GM12878 (cell line): ENCODE results near the gene NLGN2. TPM values are rescaled to one million over a fixed set of nuclear protein-coding genes. Genes with fewer than 3 reads are reported as not detected.

ENCODE experiments used
- ATAC-seq: fragments of 200-7000 bp; cut with Tn5 transposase; 3 replicates; pipeline ENCODE4 v1.9.1; 2020; ENCODE audit warnings: mild to moderate bottlenecking, moderate library complexity
- BruUV-seq: library from RNA; stranded (reverse); fragments of 400-500 nt; replicated peaks from 2 replicates; lab custom pipeline; 2021; lab: Mats Ljungman, UMichigan
- CTCF ChIA-PET: fragments of 300-600 bp; sonication (Branson Sonifier 250); formaldehyde crosslinking; extraction: SDS; loops from one replicate; lab custom pipeline; 2021; ENCODE audit warnings: inconsistent platforms; lab: Yijun Ruan, JAX
- POLR2A ChIA-PET: fragments of 350-600 bp; formaldehyde crosslinking; extraction: SDS; loops from one replicate; lab custom pipeline; 2021; ENCODE audit warnings: inconsistent platforms; lab: Charles Lee
- RAD21 ChIA-PET: fragments of 300-600 bp; sonication (Branson Sonifier 250); formaldehyde crosslinking; loops from one replicate; lab custom pipeline; 2023; ENCODE audit warnings: antibody characterized with exemption; ENCODE audit not compliant: unreplicated experiment; lab: Charles Lee
- SMC1A ChIA-PET: fragments of 300-600 bp; sonication (Branson Sonifier 250); formaldehyde crosslinking; loops from one replicate; lab custom pipeline; 2023; ENCODE audit not compliant: unreplicated experiment, uncharacterized antibody; lab: Charles Lee
- DNase-seq: peaks from one replicate; pipeline ENCODE4 v3.0.0-alpha.2; 2011; ENCODE audit warnings: low read depth, low spot score
- FAIRE-seq: peaks from 3 replicates; lab custom pipeline; 2011; peaks lifted over from hg19 to GRCh38; lab: Jason Lieb, UNC
- H2AFZ ChIP-seq: 2 replicates; pipeline ENCODE4 v1.6.0; 2011; ENCODE audit warnings: low read depth, low read length, control low read depth; ENCODE audit not compliant: control insufficient read depth
- H3K27ac ChIP-seq: 2 replicates; pipeline ENCODE4 v1.5.1; 2011; ENCODE audit warnings: control low read depth; ENCODE audit not compliant: control insufficient read depth, insufficient read depth
- H3K27me3 ChIP-seq, 2 experiments: replicated peaks in 1 of 2; 2 replicates each; pipeline versions ENCODE4 v1.6.0 to v1.6.1; 2011; ENCODE audit warnings: low read length in 1 of 2; ENCODE audit not compliant: control insufficient read depth in 2 of 2, insufficient read depth in 2 of 2
- H3K36me3 ChIP-seq, 2 experiments: 2 replicates each; pipeline ENCODE4 v1.5.1; 2011; ENCODE audit warnings: low read length in 1 of 2; ENCODE audit not compliant: control insufficient read depth in 2 of 2, insufficient read depth in 2 of 2
- H3K4me1 ChIP-seq: 2 replicates; pipeline ENCODE4 v1.6.1; 2011; ENCODE audit warnings: mild to moderate bottlenecking, low read length, moderate library complexity, mixed read lengths; ENCODE audit not compliant: control insufficient read depth, insufficient read depth
- H3K4me2 ChIP-seq: 2 replicates; pipeline ENCODE4 v1.6.0; 2011; ENCODE audit warnings: control low read depth; ENCODE audit not compliant: control insufficient read depth, insufficient read depth
- H3K4me3 ChIP-seq: fragments of 200-600 bp; sonication (generic); 2 replicates; pipeline ENCODE4 v1.5.1; 2016
- H3K79me2 ChIP-seq: 2 replicates; pipeline ENCODE4 v1.6.0; 2011; ENCODE audit warnings: low read length; ENCODE audit not compliant: control insufficient read depth, insufficient read depth
- H3K9ac ChIP-seq: 2 replicates; pipeline ENCODE4 v1.8.0; 2011; ENCODE audit warnings: low read length, control low read depth, mixed read lengths; ENCODE audit not compliant: control insufficient read depth, insufficient read depth
- H3K9me3 ChIP-seq: replicated peaks from 3 replicates; pipeline ENCODE4 v1.5.1; 2011; ENCODE audit warnings: mild to moderate bottlenecking, low read length; ENCODE audit not compliant: control insufficient read depth, insufficient read depth
- H4K20me1 ChIP-seq: 2 replicates; pipeline ENCODE4 v1.6.0; 2011; ENCODE audit not compliant: control insufficient read depth, insufficient read depth
- ATF7 ChIP-seq: fragments of 450-650 bp; IDR thresholded peaks from 2 replicates; pipeline ENCODE4 v1.6.1; 2016; ENCODE audit warnings: low read depth, mild to moderate bottlenecking
- DPF2 ChIP-seq: fragments of 450-650 bp; IDR thresholded peaks from 2 replicates; pipeline ENCODE4 v1.6.1; 2017; ENCODE audit warnings: mild to moderate bottlenecking
- FOXM1 ChIP-seq: IDR thresholded peaks from 2 replicates; pipeline ENCODE4 v1.6.1; 2012; ENCODE audit warnings: low read depth, mild to moderate bottlenecking, inconsistent platforms, low read length, moderate library complexity
- GATAD2B ChIP-seq: fragments of 450-650 bp; conservative IDR thresholded peaks from 2 replicates; pipeline ENCODE4 v1.6.1; 2017; ENCODE audit warnings: low read depth, mild to moderate bottlenecking, moderate library complexity
- KAT2A ChIP-seq: conservative IDR thresholded peaks from 2 replicates; pipeline ENCODE4 v1.6.1; 2011; ENCODE audit warnings: low read depth, low read length; ENCODE audit not compliant: control insufficient read depth
- LARP7 ChIP-seq: fragments of 450-650 bp; IDR thresholded peaks from 2 replicates; pipeline ENCODE4 v1.6.1; 2017; ENCODE audit warnings: mild to moderate bottlenecking
- MLLT1 ChIP-seq: fragments of 450-650 bp; IDR thresholded peaks from 2 replicates; pipeline ENCODE4 v1.6.1; 2016; ENCODE audit warnings: mild to moderate bottlenecking
- MTA3 ChIP-seq: IDR thresholded peaks from 2 replicates; pipeline ENCODE4 v1.6.1; 2012; ENCODE audit warnings: low read length, inconsistent platforms, borderline replicate concordance
- POU2F2 ChIP-seq: IDR thresholded peaks from 3 replicates; pipeline ENCODE4 v1.6.1; 2011; ENCODE audit warnings: low read depth, mild to moderate bottlenecking, low read length, borderline replicate concordance
- RAD21 ChIP-seq: IDR thresholded peaks from 2 replicates; pipeline ENCODE4 v1.6.1; 2011; ENCODE audit warnings: mild to moderate bottlenecking, low read depth, low read length, moderate library complexity; ENCODE audit not compliant: insufficient read depth
- SP1 ChIP-seq: IDR thresholded peaks from one replicate; pipeline ENCODE4 v1.6.1; 2011; ENCODE audit warnings: low read depth, low read length
- ZNF207 ChIP-seq: fragments of 450-650 bp; IDR thresholded peaks from 2 replicates; pipeline ENCODE4 v1.6.1; 2014; ENCODE audit warnings: antibody characterized with exemption, mild to moderate bottlenecking, borderline replicate concordance
- WGBS: methylation state at CpG from one replicate; pipeline ENCODE4 v1.1.6; 2016; ENCODE audit warnings: low lambda C conversion rate; ENCODE audit not compliant: insufficient replicate concordance, insufficient coverage; ENCODE audit errors: missing lambda C conversion rate; 5-methylcytosine and 5-hydroxymethylcytosine counted together
- in situ Hi-C: fragments of 300-500 bp; cut with MboI; formaldehyde crosslinking; loops from 9 replicates; pipeline ENCODE4 v1.14.3; 2018; ENCODE audit warnings: mixed read lengths
- intact Hi-C: fragments of 100-400 bp; cut with micrococcal nuclease; formaldehyde crosslinking; loops from one replicate; pipeline ENCODE4 v1.14.2; 2022; ENCODE audit not compliant: unreplicated experiment
- polyA plus RNA-seq, 11 experiments: library from polyadenylated mRNA; depleted of rRNA in 4 of 11; unstranded in 6 of 11; stranded (reverse) in 5 of 11; fragments of >200 nt; fragmentation: Nextera tagmentation in 4 of 11; fragmentation: Illumina TruSeq in 1 of 11; extraction: Ambion mirVana in 4 of 11; extraction: Trizol in 1 of 11; gene quantifications; 1 replicate in 1 of 11; 2 replicates in 10 of 11; pipeline versions ENCODE4 v1.2.1 to v1.2.3, GENCODE V29; 2011 to 2016; ENCODE audit warnings: inconsistent platforms in 2 of 11, missing spikeins in 2 of 11, low read depth in 1 of 11
- total RNA-seq, 4 experiments: library from RNA; depleted of rRNA in 3 of 4; stranded (reverse); fragments of >200 nt in 3 of 4; fragmentation: Illumina TruSeq in 1 of 4; extraction: Trizol in 1 of 4; gene quantifications; 2 replicates each; pipeline versions ENCODE4 v1.2.1 to v1.2.3, GENCODE V29; 2013 to 2021
- TF ChIP-seq, protein P1 (sequence below): IDR thresholded peaks from 2 replicates; pipeline ENCODE4 v1.6.1; 2011; ENCODE audit warnings: borderline replicate concordance, low read depth, mild to moderate bottlenecking, moderate library complexity, low read length; ENCODE audit not compliant: insufficient read depth, poor library complexity, severe bottlenecking
- TF ChIP-seq, protein P2 (sequence below), 3 experiments: IDR thresholded peaks in 2 of 3; conservative IDR thresholded peaks in 1 of 3; 2 replicates each; pipeline ENCODE4 v1.5.1; 2011; ENCODE audit warnings: low read depth in 3 of 3, low read length in 3 of 3, mild to moderate bottlenecking in 3 of 3, control low read depth in 2 of 3, moderate library complexity in 2 of 3, inconsistent platforms in 1 of 3, mixed read lengths in 1 of 3; ENCODE audit not compliant: control insufficient read depth in 2 of 3, insufficient read depth in 1 of 3; ENCODE audit errors: extremely low read depth in 1 of 3
- TF ChIP-seq, protein P3 (sequence below): IDR thresholded peaks from 2 replicates; pipeline ENCODE4 v1.6.1; 2012; ENCODE audit warnings: low read depth, low read length, improper control_type of control experiment

Gene NLGN2
- total and polyA plus RNA-seq, 10 of the 15 experiments (the other 5 are each of a cell fraction or from before 2014, with no cell fraction given) = 0.02 to 0.87 (median 0.11) TPM; not detected in 2

- no peaks in the 10 kb centered on the region for H4K20me1 ChIP-seq
- H2AFZ ChIP-seq = peak within 1 kb of the TSS; percentile 51; the same call in 1 of the 2 replicates
- POLR2A ChIA-PET = interaction anchor here (0.5 to 5.4 kb wide), 9 partner anchors 8 to 191 kb away, joined by 3 to 52 read pairs (median 3); partner anchors contain the start of genes TMEM102 and ZBTB4
- CTCF ChIA-PET = interaction anchor here (0.6 to 2.7 kb wide), 4 partner anchors 8 to 116 kb away, joined by 3 to 10 read pairs (median 7); partner anchors contain the start of gene SENP3
- ATAC-seq = peak; percentile 71
- in situ Hi-C loops = no loop called here
- peak within 1 kb of the TSS; percentile 97 for H3K4me2 ChIP-seq
- H3K9me3 ChIP-seq = no peaks in the 10 kb centered on the region
- H3K4me3 ChIP-seq = peak within 1 kb of the TSS; percentile 55; the same call in 1 of the 2 replicates
- H3K27me3 ChIP-seq = peaks cover 1 to 5% of the 10 kb centered on the region in 2 experiments; a peak in 3 of 4 replicates
- H3K27ac ChIP-seq = no peak within 1 kb of the TSS
- no peak for DNase-seq
- no TSS peak for BruUV-seq
- intact Hi-C loops = no loop called here
- SMC1A ChIA-PET = interaction anchor here (1.1 to 1.5 kb wide), 3 partner anchors 10 to 115 kb away, joined by 3 to 7 read pairs (median 4); no protein-coding TSS in a partner anchor
- H3K9ac ChIP-seq = peak within 1 kb of the TSS; percentile 29; the same call in 1 of the 2 replicates
- no peaks in the 10 kb centered on the region for H3K79me2 ChIP-seq
- RAD21 ChIA-PET = interaction anchor here (0.6 to 2.7 kb wide), 4 partner anchors 10 to 116 kb away, joined by 3 to 9 read pairs (median 4); partner anchors contain the start of gene TMEM102
- 5% methylated on average over 46 of the region's 51 CpGs for WGBS
- H3K4me1 ChIP-seq = peaks cover 16% of the 10 kb centered on the region
- no peaks in the 10 kb centered on the region for H3K36me3 ChIP-seq
- no peak for FAIRE-seq
- TF ChIP-seq MTA3 (no peak), SP1 (no peak), ATF7 (no peak), POU2F2 (no peak), KAT2A (no peak), LARP7 (0 out of 2 replicates have a peak, but pooled peaks have one; percentile 33), DPF2 (no peak), ZNF207 (no peak), RAD21 (no peak), FOXM1 (no peak), GATAD2B (peak; percentile 46; the same call in 1 of the 2 replicates), MLLT1 (peak; percentile 66; the same call in 1 of the 2 replicates)
- TF ChIP-seq, protein P1, sequence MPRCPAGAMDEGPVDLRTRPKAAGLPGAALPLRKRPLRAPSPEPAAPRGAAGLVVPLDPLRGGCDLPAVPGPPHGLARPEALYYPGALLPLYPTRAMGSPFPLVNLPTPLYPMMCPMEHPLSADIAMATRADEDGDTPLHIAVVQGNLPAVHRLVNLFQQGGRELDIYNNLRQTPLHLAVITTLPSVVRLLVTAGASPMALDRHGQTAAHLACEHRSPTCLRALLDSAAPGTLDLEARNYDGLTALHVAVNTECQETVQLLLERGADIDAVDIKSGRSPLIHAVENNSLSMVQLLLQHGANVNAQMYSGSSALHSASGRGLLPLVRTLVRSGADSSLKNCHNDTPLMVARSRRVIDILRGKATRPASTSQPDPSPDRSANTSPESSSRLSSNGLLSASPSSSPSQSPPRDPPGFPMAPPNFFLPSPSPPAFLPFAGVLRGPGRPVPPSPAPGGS = no peak
- TF ChIP-seq, protein P2, sequence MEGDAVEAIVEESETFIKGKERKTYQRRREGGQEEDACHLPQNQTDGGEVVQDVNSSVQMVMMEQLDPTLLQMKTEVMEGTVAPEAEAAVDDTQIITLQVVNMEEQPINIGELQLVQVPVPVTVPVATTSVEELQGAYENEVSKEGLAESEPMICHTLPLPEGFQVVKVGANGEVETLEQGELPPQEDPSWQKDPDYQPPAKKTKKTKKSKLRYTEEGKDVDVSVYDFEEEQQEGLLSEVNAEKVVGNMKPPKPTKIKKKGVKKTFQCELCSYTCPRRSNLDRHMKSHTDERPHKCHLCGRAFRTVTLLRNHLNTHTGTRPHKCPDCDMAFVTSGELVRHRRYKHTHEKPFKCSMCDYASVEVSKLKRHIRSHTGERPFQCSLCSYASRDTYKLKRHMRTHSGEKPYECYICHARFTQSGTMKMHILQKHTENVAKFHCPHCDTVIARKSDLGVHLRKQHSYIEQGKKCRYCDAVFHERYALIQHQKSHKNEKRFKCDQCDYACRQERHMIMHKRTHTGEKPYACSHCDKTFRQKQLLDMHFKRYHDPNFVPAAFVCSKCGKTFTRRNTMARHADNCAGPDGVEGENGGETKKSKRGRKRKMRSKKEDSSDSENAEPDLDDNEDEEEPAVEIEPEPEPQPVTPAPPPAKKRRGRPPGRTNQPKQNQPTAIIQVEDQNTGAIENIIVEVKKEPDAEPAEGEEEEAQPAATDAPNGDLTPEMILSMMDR (IDR thresholded peaks at IDR 0.05 in 2 of 3, conservative IDR thresholded peaks at IDR 0.05 in 1 of 3; ENCODE audit: control insufficient read depth in 2 of 3, extremely low read depth in 1 of 3, insufficient read depth in 1 of 3, low read depth in 3 of 3, low read length in 3 of 3) = peak in 1 of 3 experiments; percentile 11; a peak in 1 of 6 replicates
- TF ChIP-seq, protein P3, sequence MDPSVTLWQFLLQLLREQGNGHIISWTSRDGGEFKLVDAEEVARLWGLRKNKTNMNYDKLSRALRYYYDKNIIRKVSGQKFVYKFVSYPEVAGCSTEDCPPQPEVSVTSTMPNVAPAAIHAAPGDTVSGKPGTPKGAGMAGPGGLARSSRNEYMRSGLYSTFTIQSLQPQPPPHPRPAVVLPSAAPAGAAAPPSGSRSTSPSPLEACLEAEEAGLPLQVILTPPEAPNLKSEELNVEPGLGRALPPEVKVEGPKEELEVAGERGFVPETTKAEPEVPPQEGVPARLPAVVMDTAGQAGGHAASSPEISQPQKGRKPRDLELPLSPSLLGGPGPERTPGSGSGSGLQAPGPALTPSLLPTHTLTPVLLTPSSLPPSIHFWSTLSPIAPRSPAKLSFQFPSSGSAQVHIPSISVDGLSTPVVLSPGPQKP = no peak
These were observed 37.3 kb downstream of the NLGN2 start, which contains the start of gene CHRNB1 for GRCh38 chr17:7444682-7445618. Gene CHRNB1 (plus strand): TSS chr17:7445061. CDS start chr17:7445128, 67 bp downstream.
